ENCODE data around the gene GABRB2. TPM values are rescaled to one million over a fixed set of nuclear protein-coding genes. Genes with fewer than 3 reads are reported as not detected.

Gene GABRB2
- not detected for total RNA-seq

DNA sequence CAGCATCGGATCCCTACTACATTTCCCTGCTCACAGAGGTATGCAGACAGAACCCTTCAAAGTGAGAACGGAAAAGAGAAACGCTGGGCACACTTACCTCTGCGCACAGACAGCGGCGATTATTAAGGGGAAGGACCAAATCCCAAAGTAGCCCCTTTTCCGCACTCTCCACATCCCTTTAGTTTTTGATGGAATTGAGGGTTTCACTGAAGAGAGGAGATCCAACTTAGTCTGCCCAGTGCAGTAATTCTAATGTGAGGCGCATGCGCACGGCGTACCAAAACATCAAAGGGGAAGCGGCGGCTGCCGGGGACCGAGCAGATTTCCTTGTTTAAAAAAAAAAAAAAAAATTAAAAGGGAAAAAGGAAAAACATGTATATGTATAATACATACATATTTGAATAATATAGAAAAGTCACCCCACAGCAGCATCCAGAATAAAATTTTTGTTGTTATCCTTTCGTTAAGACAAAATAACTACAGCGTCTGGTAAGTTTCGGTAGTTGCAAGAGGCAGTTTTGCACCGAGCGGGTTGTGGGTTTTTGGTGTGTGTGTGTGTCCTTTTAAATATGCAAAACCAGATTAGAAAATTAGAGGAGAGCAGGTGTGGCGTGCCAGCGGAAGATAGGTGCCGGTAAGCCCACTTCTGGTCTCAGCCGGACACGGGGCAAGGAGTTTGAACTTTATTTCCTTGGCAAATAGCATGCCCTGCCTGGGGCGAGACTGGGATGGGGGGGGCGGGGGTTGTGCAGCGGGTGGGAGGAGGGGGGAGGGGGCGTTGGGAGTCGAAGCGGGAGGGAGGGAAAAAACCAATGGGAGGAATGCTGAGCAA, at the start of gene GABRB2:
Gene GABRB2 (minus strand): TSS at position 256 of the 832 bp plus-strand sequence. CDS start 82 bp downstream, at position 174.

Other genes starting within 250 kb of the GABRB2 start
- not detected for gene GABRA6, start 139.0 kb upstream of the GABRB2 start, total RNA-seq

Measured in activated naive CD4-positive, alpha-beta T cell treated with anti-CD3 and anti-CD28 coated beads, Interleukin-2, amount 10 ng/mL, durations not matched to agents 5 hours and 36 hours (primary cell).